T-helper 2 cell treated with Interferon-gamma antibody and Interleukin-4, amounts not matched to agents 100 ng/mL and 5 ng/mL, for 36 hours (primary cell): ENCODE data around the gene TBC1D7. TPM values are rescaled to one million over a fixed set of nuclear protein-coding genes. Genes with fewer than 3 reads are reported as not detected.

Experiments used
- intact Hi-C: fragments of 100-400 bp; cut with micrococcal nuclease; formaldehyde crosslinking; loops from one replicate; pipeline ENCODE4 v1.15.1; 2023
- total RNA-seq: library from RNA; stranded (reverse); gene quantifications from 2 replicates; pipeline ENCODE4 v1.2.3, GENCODE V29; 2022

The TBC1D7 gene
- 22.1 and 22.3 TPM in 2 replicates for total RNA-seq

DNA sequence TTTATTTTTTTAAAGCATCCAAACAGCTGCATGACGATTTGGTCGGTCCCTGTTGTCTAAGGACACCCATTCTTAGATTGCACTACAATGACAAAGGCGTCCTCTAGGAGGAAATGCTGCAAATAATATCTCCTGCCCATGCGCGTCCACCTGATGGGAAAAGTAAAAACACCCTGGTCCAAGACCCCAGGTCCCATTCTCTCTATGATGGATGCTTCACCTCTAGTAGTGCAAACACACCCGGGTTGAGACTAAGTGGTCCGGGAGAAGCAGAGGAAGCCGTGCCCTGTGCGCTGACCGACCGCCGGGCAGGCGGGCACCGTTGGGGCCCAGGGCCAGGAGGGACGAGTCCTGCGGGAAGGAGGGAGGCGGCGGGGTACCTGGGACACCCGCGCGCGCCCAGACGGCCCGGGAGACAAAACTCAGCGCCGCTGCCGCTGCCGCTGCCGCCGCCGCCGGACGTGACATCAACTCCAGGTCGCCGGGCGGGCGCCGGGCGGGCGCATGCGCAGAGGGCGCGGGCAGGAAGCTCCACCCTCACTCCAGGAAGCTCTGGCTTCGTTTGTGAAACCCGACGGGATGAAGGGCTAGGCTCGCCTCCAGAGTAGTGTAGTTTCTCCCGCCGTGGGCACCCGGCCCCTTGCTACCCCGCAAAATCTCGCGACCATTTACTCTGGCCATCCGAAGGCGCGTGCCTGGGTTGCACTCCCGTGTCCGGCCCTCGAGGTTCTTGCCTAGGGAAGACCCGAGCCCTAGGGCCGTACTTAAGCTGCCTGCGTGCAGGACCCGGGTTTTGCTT is at the start of gene TBC1D7:
TBC1D7 (minus strand) TSS at position 462 of the 799 bp plus-strand sequence. CDS start 1,639 bp downstream, outside the sequence.
- intact Hi-C loops, result loop anchor here (1.0 to 2.0 kb wide), 6 partner anchors 25 to 417 kb away; partner anchors contain the start of genes GFOD1, NOL7 and SIRT5

- intact Hi-C loops, result no loop called here
Measured at GRCh38 chr6:13377054-13377758, 48.9 kb upstream of the TBC1D7 start.

DNA sequence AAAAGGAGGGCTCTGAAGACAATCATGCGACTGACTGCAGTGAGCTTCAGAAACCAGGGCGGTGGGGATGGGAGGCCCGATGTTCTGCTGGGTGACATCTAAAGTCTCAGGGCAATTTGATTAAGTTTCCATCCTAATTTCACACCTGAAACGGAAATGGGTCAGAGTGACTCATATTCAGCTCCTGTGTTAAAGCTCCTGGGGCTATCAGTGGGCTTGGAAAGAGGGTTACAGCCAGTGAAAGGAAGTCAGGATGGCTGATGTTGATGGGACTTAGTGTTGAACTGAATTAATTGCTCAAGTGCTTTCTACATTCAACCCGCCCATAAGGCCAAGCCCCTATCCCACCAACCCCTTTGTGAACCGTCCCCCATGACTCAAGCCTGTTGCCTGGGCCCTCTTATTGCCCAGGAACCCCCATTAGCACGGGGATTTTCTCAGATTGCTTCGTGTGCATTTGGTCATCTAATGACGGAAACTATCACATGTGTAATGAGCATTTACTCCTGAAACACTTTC is 47.1 kb upstream of the TBC1D7 start:
- intact Hi-C loops, result no loop called here

- intact Hi-C loops, result no loop called here
Measured at GRCh38 chr6:13373919-13374318, 45.6 kb upstream of the TBC1D7 start.

- intact Hi-C loops, result no loop called here
Measured at GRCh38 chr6:13373488-13373886, 45.1 kb upstream of the TBC1D7 start.

- intact Hi-C loops, result no loop called here
Measured at GRCh38 chr6:13372688-13373487, 44.6 kb upstream of the TBC1D7 start.

DNA sequence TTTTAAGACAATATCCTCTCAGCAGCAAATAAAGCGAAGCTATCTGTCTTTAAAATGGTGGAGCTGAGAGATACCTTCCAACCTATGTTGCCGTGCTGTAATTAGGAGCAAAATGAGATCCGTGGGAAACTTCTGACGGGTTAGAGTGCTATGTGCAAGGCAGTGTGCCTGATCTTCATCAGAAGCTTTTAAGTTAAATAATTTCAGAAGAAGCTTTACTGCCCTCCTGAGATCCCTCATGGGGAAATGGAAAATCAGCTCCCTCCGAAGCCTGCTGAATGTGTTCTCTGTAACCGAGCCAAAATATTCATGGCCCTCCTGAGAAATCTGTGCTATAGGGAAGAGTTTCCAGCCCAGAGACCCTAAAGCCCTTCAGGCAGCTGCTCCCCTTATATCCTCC is 43.7 kb upstream of the TBC1D7 start:
- intact Hi-C loops, result no loop called here

- intact Hi-C loops, result no loop called here
Measured at GRCh38 chr6:13371421-13372072, 43.2 kb upstream of the TBC1D7 start.

- intact Hi-C loops, result no loop called here
Measured at GRCh38 chr6:13370623-13371022, 42.3 kb upstream of the TBC1D7 start.

DNA sequence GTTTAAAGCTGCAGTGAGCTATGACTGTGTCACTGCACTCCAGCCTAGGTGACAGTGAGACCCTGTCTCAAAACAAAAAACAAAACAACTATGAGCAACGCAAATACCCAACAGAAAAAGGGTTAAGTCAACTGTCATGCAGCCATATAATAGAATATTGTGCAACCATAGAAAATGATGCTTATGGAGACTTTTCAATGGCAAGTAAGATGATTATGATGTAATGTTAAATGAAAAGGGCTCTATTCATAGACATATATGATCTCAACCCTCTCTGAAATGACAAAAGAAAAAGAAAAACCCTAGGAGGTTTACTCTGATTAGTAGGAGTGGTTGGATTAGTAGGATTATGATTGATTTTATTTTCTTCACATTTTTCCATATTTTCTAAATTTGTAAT is 41.3 kb upstream of the TBC1D7 start:
- intact Hi-C loops, result no loop called here

- intact Hi-C loops, result no loop called here
Measured at GRCh38 chr6:13368731-13369115, 40.4 kb upstream of the TBC1D7 start.

DNA sequence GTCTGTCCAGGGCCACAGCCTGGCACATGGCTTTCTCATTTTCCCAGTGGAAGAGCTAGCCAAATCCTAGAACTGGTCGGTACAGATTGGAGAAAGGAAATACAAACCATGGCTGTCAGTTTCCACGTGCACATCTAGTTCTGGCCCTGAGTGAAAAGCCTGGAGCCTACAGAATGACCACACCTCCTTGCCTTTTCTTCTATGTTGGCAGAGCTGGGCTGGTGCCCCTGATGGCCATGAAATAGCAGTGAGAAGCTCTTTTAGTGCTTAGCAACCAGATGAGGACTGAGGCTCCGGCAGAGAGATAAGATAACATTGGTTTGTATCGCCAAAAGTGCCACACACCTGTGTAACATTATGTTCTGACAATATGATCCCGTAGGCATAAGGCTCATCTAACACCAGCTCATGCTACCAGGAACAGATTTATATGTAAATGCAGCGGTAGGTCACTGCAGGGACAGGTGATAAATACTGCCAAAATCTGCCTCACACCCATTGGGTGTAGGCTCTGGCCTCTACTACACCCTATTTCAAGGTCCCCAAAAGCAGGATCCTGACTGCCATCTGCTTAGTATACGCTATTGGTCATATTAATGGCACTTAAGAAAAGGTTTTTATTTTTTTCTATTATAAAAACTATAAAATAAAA is 39.9 kb upstream of the TBC1D7 start:
- intact Hi-C loops, result no loop called here

DNA sequence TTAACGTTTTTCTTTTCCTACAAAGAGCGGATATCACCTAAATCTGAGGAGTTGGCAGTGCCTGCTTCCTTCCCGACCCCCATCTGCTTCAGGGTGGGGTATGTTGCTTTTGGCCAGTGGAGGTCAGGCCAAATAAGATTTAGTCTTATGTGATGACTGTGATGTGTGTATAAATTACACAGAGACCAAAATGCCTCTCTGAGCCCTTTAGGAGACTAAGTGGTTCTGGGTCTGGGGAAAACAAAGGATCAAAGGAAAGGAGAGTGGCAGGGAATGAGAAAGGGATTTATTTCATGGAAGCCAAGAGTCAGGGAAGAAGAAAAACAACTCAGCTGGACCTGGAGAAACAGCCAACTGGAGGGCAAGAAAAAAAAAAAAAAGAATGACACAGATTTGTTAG is 39.1 kb upstream of the TBC1D7 start:
- intact Hi-C loops, result no loop called here

- intact Hi-C loops, result no loop called here
Measured at GRCh38 chr6:13365320-13365719, 37.0 kb upstream of the TBC1D7 start.

- intact Hi-C loops, result no loop called here
Measured at GRCh38 chr6:13364842-13365241, 36.5 kb upstream of the TBC1D7 start.

GRCh38 chr6:13362412-13362811 is 34.1 kb upstream of the TBC1D7 start:
- intact Hi-C loops, result no loop called here

DNA sequence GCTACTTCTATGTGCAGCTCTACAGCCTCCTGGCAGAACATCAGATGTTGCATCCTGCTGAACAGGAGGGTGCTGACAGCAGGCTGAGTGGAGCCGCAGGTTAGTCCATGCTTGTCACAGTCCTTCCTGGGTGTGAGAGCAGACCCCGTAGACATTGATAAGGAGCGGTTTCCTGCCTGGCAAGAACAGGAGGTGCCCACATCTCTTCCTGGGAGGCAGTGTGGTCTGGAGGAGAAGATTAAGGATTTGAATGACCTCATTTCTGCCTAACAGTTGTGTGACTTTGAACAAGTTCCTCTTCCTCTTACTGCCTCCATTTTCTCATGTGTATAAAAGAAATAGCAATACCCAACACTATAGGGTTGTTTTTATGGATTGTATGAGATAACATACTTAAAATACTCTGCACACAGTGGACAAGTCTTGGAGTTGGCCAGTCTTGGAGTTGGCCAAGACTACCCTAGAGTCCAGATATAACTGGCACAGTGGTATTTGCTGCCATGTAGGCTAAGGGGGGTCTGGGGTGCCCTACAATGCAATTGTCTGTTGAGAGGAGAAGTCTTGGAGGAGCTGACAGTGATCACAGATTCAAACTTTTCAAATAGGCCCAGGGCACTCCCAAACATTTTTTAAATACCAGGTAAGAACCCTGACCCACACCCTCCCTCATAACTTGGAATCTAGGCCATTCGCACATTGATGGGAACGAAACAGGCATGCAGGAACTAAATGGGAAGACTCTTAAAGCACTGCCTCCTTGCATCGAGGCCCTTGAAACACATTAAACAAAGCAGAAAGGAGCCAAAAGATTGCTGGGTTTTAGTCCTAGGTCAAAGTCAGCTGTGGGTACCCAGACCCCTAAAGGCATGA is 32.6 kb upstream of the TBC1D7 start:
- intact Hi-C loops, result no loop called here

GRCh38 chr6:13359287-13359686 is 30.9 kb upstream of the TBC1D7 start:
- intact Hi-C loops, result loop anchor here (10.0 kb wide), 1 partner anchor 356 kb away; the partner anchor contains the start of gene RANBP9

GRCh38 chr6:13358511-13358910 is 30.2 kb upstream of the TBC1D7 start:
- intact Hi-C loops, result loop anchor here (10.0 kb wide), 1 partner anchor 356 kb away; the partner anchor contains the start of gene RANBP9
